A549 (cell line): Measurements from ENCODE around the gene ZNF844. TPM values are rescaled to one million over a fixed set of nuclear protein-coding genes. Genes with fewer than 3 reads are reported as not detected.

ENCODE experiments used
- ATAC-seq, 2 experiments: fragments of 200-7000 bp in 1 of 2; fragments of >200 bp in 1 of 2; cut with Nextera tagmentation in 1 of 2; cut with Tn5 transposase in 1 of 2; 3 replicates each; pipeline versions ENCODE4 v1.8.0 to v1.9.1; 2018 to 2020; ENCODE audit warnings: mild to moderate bottlenecking in 1 of 2, moderate library complexity in 1 of 2
- CTCF ChIA-PET: fragments of 300-600 bp; sonication (Branson Sonifier 250); formaldehyde crosslinking; extraction: SDS; loops from one replicate; lab custom pipeline; 2021; ENCODE audit warnings: antibody characterized with exemption, inconsistent platforms; lab: Yijun Ruan, JAX
- POLR2A ChIA-PET: fragments of 350-600 bp; formaldehyde crosslinking; extraction: SDS; loops from one replicate; lab custom pipeline; 2021; ENCODE audit warnings: antibody characterized with exemption, inconsistent platforms; lab: Yijun Ruan, JAX
- DNase-seq, 2 experiments: peaks; one replicate each; pipeline versions ENCODE4 v3.0.0 to v3.0.0-alpha.2; 2011 to 2016; ENCODE audit warnings: low read depth in 1 of 2, low spot score in 1 of 2
- FAIRE-seq: peaks from 2 replicates; lab custom pipeline; 2011; peaks lifted over from hg19 to GRCh38; lab: Jason Lieb, UNC
- H3K27ac ChIP-seq, 2 experiments: fragments of >200 bp; sonication (Bioruptor Twin); formaldehyde crosslinking; 3 replicates each; pipeline ENCODE4 v1.5.1; 2016 to 2017
- H3K4me1 ChIP-seq: fragments of >200 bp; sonication (Bioruptor Twin); formaldehyde crosslinking; 3 replicates; pipeline ENCODE4 v1.6.1; 2016
- H3K4me2 ChIP-seq: fragments of >200 bp; sonication (Bioruptor Twin); formaldehyde crosslinking; 3 replicates; pipeline ENCODE4 v1.6.1; 2016
- H3K4me3 ChIP-seq: fragments of >200 bp; sonication (Bioruptor Twin); formaldehyde crosslinking; 3 replicates; pipeline ENCODE4 v1.5.1; 2016
- H3K9me3 ChIP-seq: fragments of >200 bp; sonication (Bioruptor Twin); formaldehyde crosslinking; 3 replicates; pipeline ENCODE4 v1.6.1; 2016
- ATOH8 ChIP-seq: fragments of 250-450 bp; sonication (Bioruptor Pico); IDR thresholded peaks from 2 replicates; pipeline ENCODE4 v1.5.0; 2020; ENCODE audit warnings: low read depth, mild to moderate bottlenecking, moderate library complexity
- CBX8 ChIP-seq: fragments of 200-600 bp; sonication (generic); IDR thresholded peaks from 2 replicates; pipeline ENCODE4 v1.6.1; 2016
- EHMT2 ChIP-seq: fragments of 200-600 bp; sonication (generic); IDR thresholded peaks from 2 replicates; pipeline ENCODE4 v1.6.1; 2016; ENCODE audit warnings: antibody characterized with exemption, low read depth, mild to moderate bottlenecking, moderate library complexity
- ELK1 ChIP-seq: fragments of 150-350 bp; IDR thresholded peaks from 2 replicates; pipeline ENCODE4 v1.6.1; 2014; ENCODE audit warnings: low read depth, mild to moderate bottlenecking, low read length
- ESRRA ChIP-seq: fragments of 150-350 bp; IDR thresholded peaks from 2 replicates; pipeline ENCODE4 v1.6.1; 2014; ENCODE audit warnings: mild to moderate bottlenecking, low read length, borderline replicate concordance
- FOSB ChIP-seq: fragments of 250-450 bp; sonication (Bioruptor Pico); IDR thresholded peaks from 2 replicates; pipeline ENCODE4 v1.5.0; 2020; ENCODE audit warnings: mild to moderate bottlenecking, moderate library complexity
- FOSL2 ChIP-seq, 2 experiments: fragments of 450-650 bp in 1 of 2; fragments of >200 bp in 1 of 2; sonication (Bioruptor Twin) in 1 of 2; formaldehyde crosslinking; IDR thresholded peaks; 2 replicates each; pipeline versions ENCODE4 v1.5.0 to v1.6.1; 2016 to 2020; ENCODE audit warnings: mild to moderate bottlenecking in 1 of 2, moderate library complexity in 1 of 2
- HES2 ChIP-seq: fragments of >200 bp; sonication (Bioruptor Twin); formaldehyde crosslinking; IDR thresholded peaks from 2 replicates; pipeline ENCODE4 v1.6.1; 2016
- HOXB13 ChIP-seq: fragments of 250-450 bp; sonication (Bioruptor Pico); IDR thresholded peaks from 2 replicates; pipeline ENCODE4 v1.5.0; 2020; ENCODE audit warnings: low read depth, mild to moderate bottlenecking, moderate library complexity
- HOXB5 ChIP-seq: fragments of 250-450 bp; sonication (Bioruptor Pico); IDR thresholded peaks from 2 replicates; pipeline ENCODE4 v1.5.0; 2020; ENCODE audit warnings: mild to moderate bottlenecking, moderate library complexity
- JUN ChIP-seq, 2 experiments: fragments of >200 bp; sonication (Bioruptor Twin); formaldehyde crosslinking; IDR thresholded peaks; 2 replicates in 1 of 2; 3 replicates in 1 of 2; pipeline ENCODE4 v1.6.1; 2016 to 2017
- MAX ChIP-seq: IDR thresholded peaks from 2 replicates; pipeline ENCODE4 v1.6.1; 2012
- NPAS2 ChIP-seq: fragments of 250-450 bp; sonication (Bioruptor Pico); IDR thresholded peaks from 2 replicates; pipeline ENCODE4 v1.8.0; 2022; ENCODE audit warnings: mild to moderate bottlenecking, moderate library complexity, borderline replicate concordance
- NR3C1 ChIP-seq: fragments of >200 bp; sonication (Bioruptor Twin); formaldehyde crosslinking; IDR thresholded peaks from 3 replicates; pipeline ENCODE4 v1.6.1; 2017
- PBX3 ChIP-seq: IDR thresholded peaks from 2 replicates; pipeline ENCODE4 v1.6.1; 2012
- TP53 ChIP-seq: fragments of 250-450 bp; sonication (Bioruptor Pico); IDR thresholded peaks from 2 replicates; pipeline ENCODE4 v1.5.0; 2021; ENCODE audit warnings: mild to moderate bottlenecking, moderate library complexity
- USF2 ChIP-seq: fragments of 450-650 bp; IDR thresholded peaks from 2 replicates; pipeline ENCODE4 v1.6.1; 2014; ENCODE audit warnings: antibody characterized with exemption
- ZNF302 ChIP-seq: fragments of 250-450 bp; sonication (Bioruptor Pico); IDR thresholded peaks from 2 replicates; pipeline ENCODE4 v1.9.0; 2021; ENCODE audit warnings: inconsistent platforms, mild to moderate bottlenecking, moderate library complexity
- WGBS: methylation state at CpG from one replicate; pipeline ENCODE4 v1.1.6; 2017; ENCODE audit errors: missing lambda C conversion rate; 5-methylcytosine and 5-hydroxymethylcytosine counted together
- polyA plus RNA-seq, 4 experiments: library from polyadenylated mRNA; depleted of rRNA in 3 of 4; stranded (reverse); fragments of >200 nt; fragmentation: RNase III in 1 of 4; extraction: RNeasy Plus Mini Kit Qiagen cat#74134 plus additional on column Dnase treatment in 1 of 4; gene quantifications; 2 replicates in 3 of 4; 3 replicates in 1 of 4; pipeline ENCODE4 v1.2.3, GENCODE V29; 2011 to 2017

The ZNF844 gene
- polyA plus RNA-seq, 2 of the 4 experiments (the other 2 are of a cell fraction) = not detected

- Histone ChIP-seq H3K27ac (no peak overlapping the region), H3K4me1 (no peaks in the 10 kb centered on the region), H3K4me3 (no peak overlapping the region), H3K4me2 (no peak overlapping the region), H3K9me3 (peaks cover 4% of the 10 kb centered on the region; the same call in 2 of the 3 replicates)
- no peak for FAIRE-seq
- TF ChIP-seq HES2 = no peak
- TF ChIP-seq NR3C1 = no peak
- TF ChIP-seq ELK1 = no peak
- TF ChIP-seq FOSB (CRISPR knock-in tag) = no peak
- no peak for TF ChIP-seq NPAS2 (CRISPR knock-in tag)
- TF ChIP-seq HOXB5 (CRISPR knock-in tag) = no peak
- TF ChIP-seq USF2 = no peak
- TF ChIP-seq CBX8 = no peak
- no peak for TF ChIP-seq FOSL2 (IDR thresholded peaks at IDR 0.05)
- TF ChIP-seq FOSL2 (CRISPR knock-in tag; IDR thresholded peaks at IDR 0.05) = no peak
- TF ChIP-seq HOXB13 (CRISPR knock-in tag) = no peak
- no peak for TF ChIP-seq EHMT2
- no peak for ATAC-seq
- ChIA-PET CTCF (no interaction called here), POLR2A (no interaction called here)
- 20% methylated on average over 12 of the region's 53 CpGs for WGBS
- no peak for DNase-seq
Measured at GRCh38 chr19:12092065-12092867, 27.7 kb downstream of the ZNF844 start.

GRCh38 chr19:12092956-12093355 is 28.4 kb downstream of the ZNF844 start:
- TF ChIP-seq ATOH8 (no peak), ZNF302 (CRISPR knock-in tag) (no peak), FOSL2 (IDR thresholded peaks at IDR 0.05) (no peak), FOSL2 (CRISPR knock-in tag; IDR thresholded peaks at IDR 0.05) (no peak), EHMT2 (no peak), MAX (no peak), NPAS2 (CRISPR knock-in tag) (no peak), ESRRA (no peak), JUN (IDR thresholded peaks at IDR 0.05) (no peak), TP53 (CRISPR knock-in tag) (no peak)
- no peak for FAIRE-seq
- no peak for DNase-seq
- Histone ChIP-seq H3K4me3 (no peak overlapping the region), H3K9me3 (peaks cover 4% of the 10 kb centered on the region; the same call in 2 of the 3 replicates), H3K4me2 (no peak overlapping the region), H3K27ac (no peak overlapping the region), H3K4me1 (no peaks in the 10 kb centered on the region)
- POLR2A ChIA-PET = no interaction called here
- CTCF ChIA-PET = no interaction called here
- no peak for ATAC-seq
- WGBS = 47% methylated on average over 10 of the region's 10 CpGs

GRCh38 chr19:12093777-12094176 is 29.2 kb downstream of the ZNF844 start:
- no peak for ATAC-seq
- DNase-seq = no peak
- WGBS = 0% methylated on average over 3 of the region's 3 CpGs
- Histone ChIP-seq H3K9me3 (peaks cover 4% of the 10 kb centered on the region; the same call in 2 of the 3 replicates), H3K4me2 (no peak overlapping the region), H3K4me1 (no peaks in the 10 kb centered on the region), H3K27ac (no peak overlapping the region), H3K4me3 (no peak overlapping the region)
- CTCF ChIA-PET = no interaction called here
- POLR2A ChIA-PET = no interaction called here
- no peak for FAIRE-seq
- no peak for TF ChIP-seq ATOH8
- TF ChIP-seq PBX3 = no peak
- TF ChIP-seq FOSL2 (IDR thresholded peaks at IDR 0.05) = no peak
- TF ChIP-seq FOSL2 (CRISPR knock-in tag; IDR thresholded peaks at IDR 0.05) = no peak
- TF ChIP-seq, all 56 proteins: peak for 0
